Mesothelial cell of epicardium (in vitro differentiated cells): ENCODE results near the gene SYT13. TPM values are rescaled to one million over a fixed set of nuclear protein-coding genes. Genes with fewer than 3 reads are reported as not detected.
"Not testable (repeated sequence)": the region's sequence is repeated elsewhere in the genome, so short reads cannot be mapped to it uniquely, and the experiment has no call there.

Experiments
- DNase-seq, 2 experiments: peaks; one replicate each; pipeline ENCODE4 v3.0.0; 2021; ENCODE audit warnings: low spot score in 2 of 2; ENCODE audit not compliant: unreplicated experiment in 2 of 2
- H3K27ac Mint-ChIP-seq: 2 replicates; pipeline ENCODE4 v1.8.0; 2021; ENCODE audit warnings: mixed read lengths
- H3K27me3 Mint-ChIP-seq: 2 replicates; pipeline ENCODE4 v1.8.0; 2021; ENCODE audit warnings: low read depth, mixed read lengths
- H3K36me3 Mint-ChIP-seq: 2 replicates; pipeline ENCODE4 v1.8.0; 2021; ENCODE audit warnings: mixed read lengths
- H3K4me1 Mint-ChIP-seq: 2 replicates; pipeline ENCODE4 v1.8.0; 2021; ENCODE audit warnings: mixed read lengths
- H3K4me3 Mint-ChIP-seq: 2 replicates; pipeline ENCODE4 v1.8.0; 2021; ENCODE audit warnings: mild to moderate bottlenecking, moderate library complexity, mixed read lengths
- H3K9me3 Mint-ChIP-seq: 2 replicates; pipeline ENCODE4 v1.8.0; 2021; ENCODE audit warnings: mixed read lengths
- total RNA-seq: library from RNA; stranded (reverse); gene quantifications from 3 replicates; pipeline ENCODE4 v1.2.1, GENCODE V29; 2021
- TF ChIP-seq, protein P1 (sequence below): fragments of 200-600 bp; sonication (generic); IDR thresholded peaks from one replicate; pipeline ENCODE4 v1.5.0; 2021; ENCODE audit warnings: antibody characterized with exemption; ENCODE audit not compliant: unreplicated experiment

Gene SYT13
- total RNA-seq, 1 donor from 2014 or later, result 6.8 TPM

GRCh38 chr11:45300715-45301114, 14.6 kb upstream of the SYT13 start:
- Mint-ChIP-seq H3K9me3 (no peaks in the 10 kb centered on the region), H3K36me3 (no peaks in the 10 kb centered on the region), H3K27me3 (peaks cover 37% of the 10 kb centered on the region), H3K4me1 (peaks cover 4% of the 10 kb centered on the region), H3K4me3 (no peak overlapping the region), H3K27ac (no peak overlapping the region)
- DNase-seq, result no peak
- TF ChIP-seq, protein P1, sequence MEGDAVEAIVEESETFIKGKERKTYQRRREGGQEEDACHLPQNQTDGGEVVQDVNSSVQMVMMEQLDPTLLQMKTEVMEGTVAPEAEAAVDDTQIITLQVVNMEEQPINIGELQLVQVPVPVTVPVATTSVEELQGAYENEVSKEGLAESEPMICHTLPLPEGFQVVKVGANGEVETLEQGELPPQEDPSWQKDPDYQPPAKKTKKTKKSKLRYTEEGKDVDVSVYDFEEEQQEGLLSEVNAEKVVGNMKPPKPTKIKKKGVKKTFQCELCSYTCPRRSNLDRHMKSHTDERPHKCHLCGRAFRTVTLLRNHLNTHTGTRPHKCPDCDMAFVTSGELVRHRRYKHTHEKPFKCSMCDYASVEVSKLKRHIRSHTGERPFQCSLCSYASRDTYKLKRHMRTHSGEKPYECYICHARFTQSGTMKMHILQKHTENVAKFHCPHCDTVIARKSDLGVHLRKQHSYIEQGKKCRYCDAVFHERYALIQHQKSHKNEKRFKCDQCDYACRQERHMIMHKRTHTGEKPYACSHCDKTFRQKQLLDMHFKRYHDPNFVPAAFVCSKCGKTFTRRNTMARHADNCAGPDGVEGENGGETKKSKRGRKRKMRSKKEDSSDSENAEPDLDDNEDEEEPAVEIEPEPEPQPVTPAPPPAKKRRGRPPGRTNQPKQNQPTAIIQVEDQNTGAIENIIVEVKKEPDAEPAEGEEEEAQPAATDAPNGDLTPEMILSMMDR, result no peak

DNA sequence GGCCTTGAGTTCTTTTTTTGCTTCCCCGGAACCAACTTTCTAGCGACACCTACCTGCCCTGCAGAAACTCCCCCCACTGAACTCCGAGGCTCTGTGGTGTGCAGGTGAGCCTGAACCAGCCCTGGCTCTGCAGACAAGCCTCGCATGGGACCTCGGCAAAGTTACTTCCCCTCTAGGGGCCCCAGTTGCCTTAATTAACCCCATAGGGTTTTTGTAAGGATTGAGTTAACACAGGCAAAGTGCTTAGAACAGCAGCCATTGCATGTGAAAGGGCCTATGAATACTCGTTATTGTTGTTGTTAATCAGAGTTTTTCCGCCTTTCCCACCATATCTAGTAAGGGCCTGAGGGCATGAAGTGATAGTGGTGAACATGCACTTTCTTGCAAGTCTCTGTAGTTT, 12.6 kb upstream of the SYT13 start:
- no peaks in the 10 kb centered on the region for H3K9me3 Mint-ChIP-seq
- TF ChIP-seq, protein P1, result no peak
- no peak overlapping the region for H3K27ac Mint-ChIP-seq
- no peaks in the 10 kb centered on the region for H3K36me3 Mint-ChIP-seq
- DNase-seq, result no peak
- H3K4me1 Mint-ChIP-seq, result peaks cover 4% of the 10 kb centered on the region
- no peak overlapping the region for H3K4me3 Mint-ChIP-seq
- peaks cover 25% of the 10 kb centered on the region for H3K27me3 Mint-ChIP-seq

DNA sequence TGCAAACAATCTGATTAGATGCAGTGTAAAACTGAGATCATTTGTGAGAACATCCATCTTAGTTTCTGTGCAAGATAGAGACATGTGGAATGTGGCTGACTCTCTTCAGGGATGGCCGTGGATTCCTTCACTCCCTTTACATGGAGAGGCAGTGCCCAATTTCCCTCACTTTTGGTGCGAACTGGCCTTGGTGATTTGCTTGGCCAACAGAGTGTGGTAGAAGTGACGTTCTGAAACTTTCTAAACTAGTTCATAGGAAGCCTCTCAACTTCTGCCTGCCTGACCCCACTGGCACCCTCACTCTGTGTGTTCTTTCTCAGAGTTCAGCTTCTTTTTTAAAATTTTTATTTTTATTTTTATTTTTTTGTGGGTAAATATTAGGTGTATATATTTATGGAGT, 9.9 kb upstream of the SYT13 start:
- Mint-ChIP-seq H3K4me1 (peaks cover 4% of the 10 kb centered on the region), H3K36me3 (no peaks in the 10 kb centered on the region), H3K27me3 (peaks cover 41% of the 10 kb centered on the region), H3K4me3 (no peak overlapping the region), H3K27ac (no peak overlapping the region), H3K9me3 (no peaks in the 10 kb centered on the region)
- DNase-seq, result no peak
- TF ChIP-seq, protein P1, result no peak

GRCh38 chr11:45294499-45294898, 8.4 kb upstream of the SYT13 start:
- H3K27me3 Mint-ChIP-seq, result peaks cover 57% of the 10 kb centered on the region
- H3K27ac Mint-ChIP-seq, result no peak overlapping the region
- no peaks in the 10 kb centered on the region for H3K36me3 Mint-ChIP-seq
- no peak overlapping the region for H3K4me3 Mint-ChIP-seq
- TF ChIP-seq, protein P1, result no peak
- no peak for DNase-seq
- H3K4me1 Mint-ChIP-seq, result peaks cover 4% of the 10 kb centered on the region
- H3K9me3 Mint-ChIP-seq, result no peaks in the 10 kb centered on the region

DNA sequence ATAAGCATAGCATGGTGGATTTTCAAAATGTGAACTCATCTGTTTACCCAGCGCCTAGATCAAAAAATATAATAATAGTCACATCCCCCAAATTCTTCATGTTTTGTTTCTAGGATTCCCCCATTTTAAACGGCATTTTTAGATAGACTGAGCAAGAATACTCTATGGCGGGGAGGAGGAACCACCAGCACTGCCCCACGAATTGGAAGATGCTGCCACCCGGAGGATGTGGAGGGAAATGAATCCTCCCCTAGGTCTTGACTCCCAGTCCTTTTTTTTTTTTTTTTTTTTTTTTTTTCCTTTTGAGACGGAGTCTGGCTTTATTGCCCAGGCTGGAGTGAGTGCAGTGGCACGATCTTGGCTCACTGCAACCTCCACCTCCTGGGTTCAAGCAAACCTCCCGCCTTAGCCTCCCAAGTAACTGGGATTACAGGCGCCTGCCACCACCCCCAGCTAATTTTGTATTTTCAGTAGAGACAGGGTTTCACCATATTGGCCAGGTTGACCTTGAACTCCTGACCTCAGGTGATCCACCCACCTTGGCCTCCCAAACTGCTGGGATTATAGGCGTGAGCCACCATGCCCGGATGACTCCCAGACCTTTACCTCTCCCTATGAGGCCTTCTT, 7.5 kb upstream of the SYT13 start:
- peak; percentile 54 to 79 for DNase-seq
- H3K36me3 Mint-ChIP-seq, H3K9me3 Mint-ChIP-seq, H3K27ac Mint-ChIP-seq, H3K4me1 Mint-ChIP-seq, H3K4me3 Mint-ChIP-seq: not testable (repeated sequence)
- TF ChIP-seq, protein P1, result peak; percentile 20
- H3K27me3 Mint-ChIP-seq, result peaks cover 64% of the 10 kb centered on the region

- H3K9me3 Mint-ChIP-seq, result no peaks in the 10 kb centered on the region
- H3K4me1 Mint-ChIP-seq, result peaks cover 3% of the 10 kb centered on the region
- TF ChIP-seq, protein P1, result no peak
Measured at GRCh38 chr11:45290586-45290985, 4.4 kb upstream of the SYT13 start.

More at GRCh38 chr11:45290586-45290985, 4.4 kb upstream of the SYT13 start:
- Mint-ChIP-seq H3K27ac (no peak overlapping the region), H3K36me3 (no peaks in the 10 kb centered on the region), H3K4me3 (no peak overlapping the region), H3K27me3 (peaks cover 76% of the 10 kb centered on the region)
- no peak for DNase-seq
